Heart right ventricle (tissue), 16 donors: Measurements from ENCODE around the gene DGKD. TPM values are rescaled to one million over a fixed set of nuclear protein-coding genes. Genes with fewer than 3 reads are reported as not detected.

Experiments used
- ATAC-seq, 8 donors: fragments of 200-7000 bp; cut with Tn5 transposase; one replicate each; pipeline ENCODE4 v1.9.1; 2020; ENCODE audit warnings: mild to moderate bottlenecking in 8 of 8, moderate library complexity in 8 of 8, moderate number of reproducible peaks in 1 of 8
- DNase-seq, 2 donors: peaks; one replicate each; pipeline ENCODE4 v3.0.0-alpha.2; 2020
- H3K27ac ChIP-seq, 10 donors: fragments of 200-600 bp; sonication (generic) in 2 of 10; one replicate each; pipeline versions ENCODE4 v1.5.0 to v1.8.0; 2020 to 2022; ENCODE audit warnings: mild to moderate bottlenecking in 3 of 10
- H3K27me3 ChIP-seq, 7 donors: fragments of 200-600 bp; one replicate each; pipeline ENCODE4 v1.8.0; 2021 to 2022; ENCODE audit warnings: mild to moderate bottlenecking in 2 of 7
- H3K36me3 ChIP-seq, 9 donors: fragments of 200-600 bp; sonication (generic) in 1 of 9; one replicate each; pipeline versions ENCODE4 v1.5.0 to v1.8.0; 2020 to 2022; ENCODE audit warnings: mild to moderate bottlenecking in 2 of 9
- H3K4me1 ChIP-seq, 9 donors: fragments of 200-600 bp; sonication (generic) in 1 of 9; one replicate each; pipeline versions ENCODE4 v1.5.0 to v1.8.0; 2020 to 2022; ENCODE audit warnings: mild to moderate bottlenecking in 4 of 9
- H3K4me3 ChIP-seq, 10 donors: fragments of 200-600 bp; sonication (generic) in 2 of 10; one replicate each; pipeline versions ENCODE4 v1.5.0 to v1.8.0; 2020 to 2022; ENCODE audit warnings: mild to moderate bottlenecking in 7 of 10, moderate library complexity in 2 of 10
- H3K9me3 ChIP-seq, 11 donors: fragments of 200-600 bp in 10 of 11; sonication (generic) in 2 of 11; one replicate each; pipeline versions ENCODE4 v1.5.0 to v1.8.0; 2013 to 2022; ENCODE audit warnings: mild to moderate bottlenecking in 2 of 11, control low read depth in 1 of 11, moderate library complexity in 1 of 11
- CTCF ChIP-seq, 9 donors: fragments of 200-600 bp; sonication (generic) in 2 of 9; IDR thresholded peaks; one replicate each; pipeline versions ENCODE4 v1.5.0 to v1.8.0; 2021 to 2022; ENCODE audit warnings: antibody characterized with exemption in 9 of 9, mild to moderate bottlenecking in 5 of 9, moderate library complexity in 1 of 9
- WGBS, 2 donors: extraction: QIAGEN DNeasy Blood & Tissue Kit; methylation state at CpG; one replicate each; pipeline ENCODE4 v1.1.7; 2013; ENCODE audit warnings: inconsistent platforms in 1 of 2; 5-methylcytosine and 5-hydroxymethylcytosine counted together
- intact Hi-C, 10 donors: fragments of 100-400 bp; cut with DNase I; formaldehyde crosslinking; loops; one replicate each; pipeline versions ENCODE4 v1.11.1 to v1.14.2; 2022
- polyA plus RNA-seq, 2 donors: library from polyadenylated mRNA; stranded (reverse); fragments of 200-250 nt; gene quantifications; one replicate each; pipeline ENCODE4 v1.2.3, GENCODE V29; 2013
- total RNA-seq, 10 donors: library from RNA; stranded (reverse); fragmentation: NEBNext Ultra II Directional in 3 of 10; extraction: Animal tissue kit (Norgen Biotek cat#: 25700) in 3 of 10; gene quantifications; one replicate each; pipeline versions ENCODE4 v1.2.1 to v1.2.4, GENCODE V29; 2021 to 2023
- donor health status: Arrhythmogenic right ventricular cardiomyopathy.
- donor health status: ischemic (EF 13 %, LVEDD 7.1; RV severe dilation, severe dysfunction).
- donor health status: healthy with polysubstance abuse.
- donor health status: DM: no; HTN: yes; CAD: no.
- donor health status: DM: no; HTN: no; CAD: no.
- donor health status: ischemic (EF 25% LVEDD 6.9; RV normal size, moderate dysfunction).
- donor health status: ischemic (EF 25% LVEDD 5.7; RV mildly dilated, moderate dysfunction).
- donor health status: healthy.
- donor health status: DM: yes; HTN: yes; CAD: no.
- donor health status: Ischemic cardiomyopathy.
- donor health status: ischemic (EF 35%, LVEDD 5.7; RV mildly dilated, moderate dysfunction).
- donor health status: nonischemic (EF 11% LVEDD 7.7; RV severe dilation, severe dysfunction).
- donor health status: DM: yes; HTN: yes; CAD: no.
- donor health status: PGD.
- donor health status: ischemic (EF 29% LVEDD 5.4; RV normal size, mild dysfunction).
- donor health status: nonischemic (EF 23%, LVEDD 6.1; RV moderate dilation, normal function).

The DGKD gene
- total and polyA plus RNA-seq, 12 donors = 26.8 to 79.5 (median 44.7) TPM

- DNase-seq = no peak
- Histone ChIP-seq H3K36me3 (peaks cover 0 to 92% (median 52%) of the 10 kb centered on the region in 9 donors), H3K27me3 (no peaks in the 10 kb centered on the region), H3K4me3 (no peak overlapping the region), H3K27ac (no peak overlapping the region), H3K9me3 (no peaks in the 10 kb centered on the region), H3K4me1 (no peaks in the 10 kb centered on the region)
- WGBS, 2 donors = 80 to 90% methylated on average over 10 of the region's 10 CpGs
- intact Hi-C loops = no loop called here
- no peak for ATAC-seq
- TF ChIP-seq CTCF (IDR thresholded peaks at IDR 0.05) = no peak
Observed at GRCh38 chr2:233495503-233496496, 141.5 kb downstream of the DGKD start.

- ATAC-seq = no peak
- H3K36me3 ChIP-seq = peaks cover 0 to 92% (median 34%) of the 10 kb centered on the region in 9 donors
- 96 to 100% methylated on average over 2 of the region's 2 CpGs for WGBS, 2 donors
Observed at GRCh38 chr2:233497692-233498091, 143.4 kb downstream of the DGKD start.

GRCh38 chr2:233498126-233498525 lies 143.8 kb downstream of the DGKD start:
- ATAC-seq (no peak), DNase-seq (no peak)
- peaks cover 0 to 5% (median 0%) of the 10 kb centered on the region in 9 donors for H3K4me1 ChIP-seq
- TF ChIP-seq CTCF (IDR thresholded peaks at IDR 0.05) = no peak
- intact Hi-C loops = no loop called here
- no peak overlapping the region for H3K27ac ChIP-seq
- 93 to 97% methylated on average over 2 of the region's 2 CpGs for WGBS, 2 donors
- H3K9me3 ChIP-seq = peaks cover 0 to 11% (median 1%) of the 10 kb centered on the region in 11 donors
- no peak overlapping the region for H3K4me3 ChIP-seq
- no peaks in the 10 kb centered on the region for H3K27me3 ChIP-seq
- peaks cover 0 to 92% (median 30%) of the 10 kb centered on the region in 9 donors for H3K36me3 ChIP-seq

More at GRCh38 chr2:233497692-233498091, 143.4 kb downstream of the DGKD start:
- Histone ChIP-seq H3K4me1 (peaks cover 0 to 5% (median 0%) of the 10 kb centered on the region in 9 donors), H3K27ac (no peak overlapping the region), H3K27me3 (no peaks in the 10 kb centered on the region), H3K9me3 (peaks cover 0 to 6% (median 0%) of the 10 kb centered on the region in 11 donors), H3K4me3 (no peak overlapping the region)
- no peak for TF ChIP-seq CTCF (IDR thresholded peaks at IDR 0.05)
- intact Hi-C loops = no loop called here
- no peak for DNase-seq

- Histone ChIP-seq H3K27me3 (no peaks in the 10 kb centered on the region), H3K36me3 (peaks cover 0 to 93% (median 26%) of the 10 kb centered on the region in 9 donors), H3K4me1 (peaks cover 0 to 10% (median 0%) of the 10 kb centered on the region in 9 donors), H3K4me3 (no peak overlapping the region), H3K9me3 (peaks cover 0 to 29% (median 10%) of the 10 kb centered on the region in 11 donors), H3K27ac (no peak overlapping the region)
- DNase-seq (no peak), ATAC-seq (no peak)
- 81 to 85% methylated on average over 2 of the region's 2 CpGs for WGBS, 2 donors
- intact Hi-C loops = no loop called here
- TF ChIP-seq CTCF (IDR thresholded peaks at IDR 0.05) = no peak
Observed at GRCh38 chr2:233499928-233500327, 145.6 kb downstream of the DGKD start.
